IMR-90 (cell line): ENCODE data around the gene CXCL13. TPM values are rescaled to one million over a fixed set of nuclear protein-coding genes. Genes with fewer than 3 reads are reported as not detected.

Source experiments
- ATAC-seq: fragments of 200-7000 bp; cut with Tn5 transposase; 2 replicates; pipeline ENCODE4 v1.9.1; 2020; ENCODE audit warnings: low read depth, mild to moderate bottlenecking, moderate library complexity
- BruUV-seq: library from RNA; stranded (reverse); fragments of 400-500 nt; replicated peaks from 2 replicates; lab custom pipeline; 2021; lab: Mats Ljungman, UMichigan
- CTCF ChIA-PET: fragments of 300-600 bp; formaldehyde crosslinking; extraction: SDS; loops from one replicate; lab custom pipeline; 2021; ENCODE audit warnings: antibody characterized with exemption; lab: Yijun Ruan, JAX
- POLR2A ChIA-PET: fragments of 300-600 bp; sonication (Branson Sonifier 250); formaldehyde crosslinking; loops from one replicate; lab custom pipeline; 2022; ENCODE audit warnings: antibody characterized with exemption; ENCODE audit not compliant: unreplicated experiment; lab: Charles Lee
- DNase-seq: peaks from one replicate; pipeline ENCODE4 v3.0.0; 2013
- H2AFZ ChIP-seq: replicated peaks from 2 replicates; pipeline ENCODE3; 2013; ENCODE audit warnings: low read length, mild to moderate bottlenecking; ENCODE audit not compliant: poor library complexity
- H2AK5ac ChIP-seq: 2 replicates; pipeline ENCODE4 v1.6.1; 2013; ENCODE audit warnings: low read depth, low read length, inconsistent platforms
- H2AK9ac ChIP-seq: replicated peaks from 2 replicates; pipeline ENCODE3; 2013; ENCODE audit warnings: mild to moderate bottlenecking, low read depth, low read length, moderate library complexity; ENCODE audit not compliant: poor library complexity
- H2BK120ac ChIP-seq: 2 replicates; pipeline ENCODE4 v1.6.1; 2013; ENCODE audit warnings: low read depth, low read length, inconsistent platforms
- H2BK15ac ChIP-seq: 3 replicates; pipeline ENCODE4 v1.6.1; 2013; ENCODE audit warnings: low read depth, low read length, inconsistent platforms
- H2BK20ac ChIP-seq: 2 replicates; pipeline ENCODE4 v1.6.1; 2013; ENCODE audit warnings: low read depth, mild to moderate bottlenecking, inconsistent platforms, low read length, moderate library complexity
- H2BK5ac ChIP-seq: 2 replicates; pipeline ENCODE4 v1.6.1; 2013; ENCODE audit warnings: mild to moderate bottlenecking, low read depth, low read length, inconsistent platforms; ENCODE audit not compliant: poor library complexity, severe bottlenecking
- H3K14ac ChIP-seq: replicated peaks from 2 replicates; pipeline ENCODE4 v1.6.1; 2013; ENCODE audit warnings: low read depth, low read length, inconsistent platforms
- H3K18ac ChIP-seq: 2 replicates; pipeline ENCODE4 v1.6.1; 2013; ENCODE audit warnings: low read depth, low read length, control low read depth
- H3K23ac ChIP-seq: 2 replicates; pipeline ENCODE4 v1.6.1; 2013; ENCODE audit warnings: low read depth, low read length, inconsistent platforms
- H3K27ac ChIP-seq: 2 replicates; pipeline ENCODE4 v1.5.1; 2013; ENCODE audit warnings: mild to moderate bottlenecking, control low read depth, low read length; ENCODE audit not compliant: insufficient read depth
- H3K27me3 ChIP-seq: 2 replicates; pipeline ENCODE4 v1.6.1; 2013; ENCODE audit warnings: low read length; ENCODE audit not compliant: control insufficient read depth, insufficient read depth
- H3K36me3 ChIP-seq: 2 replicates; pipeline ENCODE4 v1.6.1; 2013; ENCODE audit warnings: low read length, mixed read lengths; ENCODE audit not compliant: control insufficient read depth, insufficient read depth
- H3K4ac ChIP-seq: 2 replicates; pipeline ENCODE4 v1.6.1; 2013; ENCODE audit warnings: low read depth, low read length, inconsistent platforms
- H3K4me1 ChIP-seq: 2 replicates; pipeline ENCODE4 v1.6.1; 2013; ENCODE audit warnings: low read length, mixed read lengths; ENCODE audit not compliant: control insufficient read depth, insufficient read depth
- H3K4me2 ChIP-seq: 2 replicates; pipeline ENCODE4 v1.6.1; 2013; ENCODE audit warnings: low read depth, mild to moderate bottlenecking, control low read depth, low read length, moderate library complexity
- H3K4me3 ChIP-seq: 2 replicates; pipeline ENCODE4 v1.5.1; 2013; ENCODE audit warnings: low read depth, mild to moderate bottlenecking, control low read depth, low read length, moderate library complexity; ENCODE audit not compliant: insufficient read depth
- H3K56ac ChIP-seq: 2 replicates; pipeline ENCODE4 v1.6.1; 2013; ENCODE audit warnings: low read length, inconsistent platforms; ENCODE audit not compliant: insufficient read depth; ENCODE audit errors: extremely low read depth
- H3K79me1 ChIP-seq, 2 experiments: 2 replicates each; pipeline ENCODE4 v1.6.1; 2013; ENCODE audit warnings: low read length in 2 of 2, inconsistent platforms in 1 of 2, low read depth in 1 of 2
- H3K9ac ChIP-seq: 2 replicates; pipeline ENCODE4 v1.6.1; 2013; ENCODE audit warnings: low read depth, low read length, control low read depth
- H3K9me1 ChIP-seq: 2 replicates; pipeline ENCODE4 v1.6.1; 2013; ENCODE audit warnings: low read length, inconsistent platforms; ENCODE audit not compliant: insufficient read depth
- H3K9me3 ChIP-seq: 2 replicates; pipeline ENCODE4 v1.6.1; 2013; ENCODE audit warnings: low read length; ENCODE audit not compliant: control insufficient read depth, insufficient read depth
- H4K20me1 ChIP-seq: 2 replicates; pipeline ENCODE4 v1.6.1; 2013; ENCODE audit warnings: low read length, inconsistent platforms; ENCODE audit not compliant: insufficient read depth
- H4K5ac ChIP-seq: 2 replicates; pipeline ENCODE4 v1.6.1; 2013; ENCODE audit warnings: mild to moderate bottlenecking, low read depth, low read length, control low read depth
- H4K8ac ChIP-seq, 2 experiments: 2 replicates each; pipeline ENCODE4 v1.6.1; 2013; ENCODE audit warnings: low read depth in 2 of 2, low read length in 2 of 2, control low read depth in 1 of 2, inconsistent platforms in 1 of 2
- H4K91ac ChIP-seq: 2 replicates; pipeline ENCODE4 v1.6.1; 2013; ENCODE audit warnings: low read depth, low read length, inconsistent platforms; ENCODE audit not compliant: insufficient read depth
- BHLHE40 ChIP-seq: fragments of 150-350 bp; IDR thresholded peaks from 2 replicates; pipeline ENCODE4 v1.6.1; 2016; ENCODE audit warnings: mild to moderate bottlenecking, low read depth, low read length
- CHD1 ChIP-seq: IDR thresholded peaks from 2 replicates; pipeline ENCODE4 v1.6.1; 2012; ENCODE audit warnings: low read depth, low read length, improper control_type of control experiment
- CTCF ChIP-seq: conservative IDR thresholded peaks from 2 replicates; pipeline ENCODE4 v1.5.1; 2012; ENCODE audit warnings: mild to moderate bottlenecking, low read depth, low read length, improper control_type of control experiment
- ELK1 ChIP-seq: fragments of 150-350 bp; IDR thresholded peaks from 2 replicates; pipeline ENCODE4 v1.6.1; 2016; ENCODE audit warnings: low read depth, mild to moderate bottlenecking, low read length, moderate library complexity, borderline replicate concordance
- FOS ChIP-seq: fragments of 150-350 bp; IDR thresholded peaks from 2 replicates; pipeline ENCODE4 v1.6.1; 2016; ENCODE audit warnings: low read depth, low read length
- MXI1 ChIP-seq: IDR thresholded peaks from 2 replicates; pipeline ENCODE4 v1.6.1; 2012; ENCODE audit warnings: low read depth, mild to moderate bottlenecking, low read length, moderate library complexity, borderline replicate concordance
- NFE2L2 ChIP-seq: fragments of 150-350 bp; IDR thresholded peaks from 2 replicates; pipeline ENCODE4 v1.6.1; 2016; ENCODE audit warnings: low read depth, mild to moderate bottlenecking, low read length
- RAD21 ChIP-seq: IDR thresholded peaks from 2 replicates; pipeline ENCODE4 v1.6.1; 2012; ENCODE audit warnings: low read length, improper control_type of control experiment
- RCOR1 ChIP-seq: IDR thresholded peaks from 2 replicates; pipeline ENCODE4 v1.6.1; 2012; ENCODE audit warnings: mild to moderate bottlenecking, low read length, improper control_type of control experiment; ENCODE audit not compliant: insufficient replicate concordance
- RFX5 ChIP-seq: IDR thresholded peaks from 2 replicates; pipeline ENCODE4 v1.8.0; 2012; ENCODE audit warnings: low read depth, mild to moderate bottlenecking, low read length, moderate library complexity
- WGBS, 2 experiments: methylation state at CpG; one replicate each; pipeline versions ENCODE4 v1.1.5 to v1.1.7; 2013; ENCODE audit warnings: missing lambda C conversion rate in 2 of 2; ENCODE audit not compliant: insufficient read length in 1 of 2; ENCODE audit errors: extremely low coverage in 2 of 2; 5-methylcytosine and 5-hydroxymethylcytosine counted together
- dilution Hi-C: fragments of 300-500 bp; cut with HindIII; formaldehyde crosslinking; loops from one replicate; pipeline ENCODE4 v1.14.3; 2018; ENCODE audit warnings: low sequenced_read_pairs; ENCODE audit not compliant: unreplicated experiment
- in situ Hi-C: fragments of 300-500 bp; cut with MboI; formaldehyde crosslinking; loops from 3 replicates; pipeline ENCODE4 v1.14.3; 2019; ENCODE audit warnings: low sequenced_read_pairs, inconsistent platforms, mixed read lengths
- intact Hi-C: fragments of 100-400 bp; cut with micrococcal nuclease; formaldehyde crosslinking; loops from 2 replicates; pipeline ENCODE4 v1.10.0; 2022
- polyA plus RNA-seq, 3 experiments: library from polyadenylated mRNA; depleted of rRNA; stranded (reverse); fragments of >200 nt; gene quantifications; 2 replicates each; pipeline ENCODE4 v1.2.3, GENCODE V29; 2012; ENCODE audit warnings: low replicate concordance in 1 of 3
- total RNA-seq: library from RNA; depleted of rRNA; stranded (reverse); fragments of >200 nt; gene quantifications from 2 replicates; pipeline ENCODE4 v1.2.3, GENCODE V29; 2012

Gene CXCL13
- total and polyA plus RNA-seq, 2 of the 4 experiments (the other 2 are of a cell fraction) = not detected

- no peak overlapping the region for H3K4ac ChIP-seq
- no peak overlapping the region for H3K23ac ChIP-seq
- H2BK20ac ChIP-seq = no peak overlapping the region
- no peak overlapping the region for H2BK120ac ChIP-seq
- no peak overlapping the region for H3K14ac ChIP-seq
- H4K5ac ChIP-seq = no peak overlapping the region
- H3K4me2 ChIP-seq = no peak overlapping the region
- no peak overlapping the region for H2AK5ac ChIP-seq
- in situ Hi-C loops (no loop called here), dilution Hi-C loops (no loop called here), intact Hi-C loops (no loop called here)
- H3K56ac ChIP-seq = no peak overlapping the region
- H3K4me3 ChIP-seq = no peak overlapping the region
- WGBS, 2 experiments = no CpG with 5 or more reads among the region's 2 CpGs
- H3K9ac ChIP-seq = no peak overlapping the region
- no TSS peak for BruUV-seq
- no peaks in the 10 kb centered on the region for H3K79me1 ChIP-seq
- no peak overlapping the region for H2BK5ac ChIP-seq
- no peaks in the 10 kb centered on the region for H3K9me1 ChIP-seq
- CTCF ChIA-PET = no interaction called here
- H4K8ac ChIP-seq = no peak overlapping the region
- H2AK9ac ChIP-seq = no peak overlapping the region
- no peaks in the 10 kb centered on the region for H4K20me1 ChIP-seq
- no peak overlapping the region for H3K18ac ChIP-seq
- no peak overlapping the region for H2BK15ac ChIP-seq
- H3K27ac ChIP-seq = no peak overlapping the region
- H3K27me3 ChIP-seq = peaks cover 21% of the 10 kb centered on the region
- POLR2A ChIA-PET = no interaction called here
- H3K36me3 ChIP-seq = no peaks in the 10 kb centered on the region
- DNase-seq (no peak), ATAC-seq (no peak)
- no peak overlapping the region for H4K91ac ChIP-seq
- H2AFZ ChIP-seq = no peak overlapping the region
- TF ChIP-seq CHD1 (no peak), RAD21 (no peak), ELK1 (no peak), CTCF (no peak), BHLHE40 (no peak), MXI1 (no peak), NFE2L2 (no peak), RFX5 (no peak), RCOR1 (no peak), FOS (no peak)
- H3K9me3 ChIP-seq = no peaks in the 10 kb centered on the region
- no peaks in the 10 kb centered on the region for H3K4me1 ChIP-seq
Observed at GRCh38 chr4:77623091-77623490, 17.5 kb downstream of the CXCL13 start.
